GM23248 (cell line): Measurements from ENCODE around the gene MAPK8. TPM values are rescaled to one million over a fixed set of nuclear protein-coding genes. Genes with fewer than 3 reads are reported as not detected.

Source experiments
- DNase-seq: peaks from one replicate; pipeline ENCODE4 v3.0.0-alpha.2; 2015
- H2AFZ ChIP-seq: fragments of 200-600 bp; sonication (generic); 2 replicates; pipeline ENCODE4 v1.6.1; 2016; ENCODE audit warnings: antibody characterized with exemption
- H3F3A ChIP-seq: fragments of 200-600 bp; sonication (generic); 2 replicates; pipeline ENCODE4 v1.6.1; 2016; ENCODE audit warnings: mild to moderate bottlenecking, antibody characterized with exemption, mixed run types; ENCODE audit not compliant: insufficient read depth
- H3K27ac ChIP-seq: fragments of 200-600 bp; sonication (generic); 2 replicates; pipeline ENCODE4 v1.5.1; 2016; ENCODE audit warnings: mild to moderate bottlenecking
- H3K27me3 ChIP-seq: fragments of 200-600 bp; sonication (generic); replicated peaks from 2 replicates; pipeline ENCODE4 v1.6.1; 2016; ENCODE audit warnings: mild to moderate bottlenecking; ENCODE audit not compliant: insufficient read depth
- H3K36me3 ChIP-seq: fragments of 200-600 bp; sonication (generic); 2 replicates; pipeline ENCODE4 v1.6.1; 2016; ENCODE audit warnings: low read depth, mild to moderate bottlenecking
- H3K4me1 ChIP-seq: fragments of 200-600 bp; sonication (generic); 2 replicates; pipeline ENCODE4 v1.6.1; 2016; ENCODE audit warnings: mild to moderate bottlenecking; ENCODE audit not compliant: insufficient read depth
- H3K4me2 ChIP-seq: fragments of 200-600 bp; sonication (generic); one replicate; pipeline ENCODE4 v1.6.1; 2016; ENCODE audit warnings: mild to moderate bottlenecking; ENCODE audit not compliant: unreplicated experiment
- H3K4me3 ChIP-seq: fragments of 200-600 bp; sonication (generic); 2 replicates; pipeline ENCODE4 v1.5.1; 2016; ENCODE audit warnings: mild to moderate bottlenecking
- H3K79me2 ChIP-seq: fragments of 200-600 bp; sonication (generic); 2 replicates; pipeline ENCODE4 v1.6.1; 2016; ENCODE audit warnings: mild to moderate bottlenecking; ENCODE audit not compliant: insufficient read depth
- H3K9ac ChIP-seq: fragments of 200-600 bp; sonication (generic); 2 replicates; pipeline ENCODE4 v1.6.1; 2016; ENCODE audit warnings: mild to moderate bottlenecking
- H3K9me2 ChIP-seq: fragments of 200-600 bp; sonication (generic); 2 replicates; pipeline ENCODE4 v1.6.1; 2016; ENCODE audit warnings: mixed run types, mild to moderate bottlenecking, moderate library complexity; ENCODE audit not compliant: insufficient read depth
- H3K9me3 ChIP-seq: fragments of 200-600 bp; sonication (generic); one replicate; pipeline ENCODE4 v1.6.1; 2017; ENCODE audit warnings: low read depth
- H4K20me1 ChIP-seq: fragments of 200-600 bp; sonication (generic); 2 replicates; pipeline ENCODE4 v1.6.0; 2016; ENCODE audit not compliant: insufficient read depth
- EZH2 ChIP-seq: fragments of 200-600 bp; sonication (generic); IDR thresholded peaks from 2 replicates; pipeline ENCODE4 v1.6.1; 2018; ENCODE audit warnings: antibody characterized with exemption, mild to moderate bottlenecking; ENCODE audit not compliant: insufficient read depth, poor library complexity, severe bottlenecking
- EZH2phosphoT487 ChIP-seq: fragments of 200-600 bp; sonication (generic); IDR thresholded peaks from 2 replicates; pipeline ENCODE4 v1.6.1; 2018; ENCODE audit warnings: antibody characterized with exemption, moderate library complexity, mild to moderate bottlenecking, low read depth; ENCODE audit not compliant: insufficient read depth
- WGBS, 2 experiments: methylation state at CpG; one replicate each; pipeline ENCODE4 v1.1.6; 2015 to 2017; ENCODE audit warnings: low lambda C conversion rate in 2 of 2, low coverage in 1 of 2; ENCODE audit errors: missing lambda C conversion rate in 2 of 2; 5-methylcytosine and 5-hydroxymethylcytosine counted together
- in situ Hi-C: fragments of 300-500 bp; cut with MboI; formaldehyde crosslinking; loops from 2 replicates; pipeline ENCODE4 v1.15.0; 2020
- polyA plus RNA-seq: library from polyadenylated mRNA; unstranded; fragments of >200 nt; fragmentation: Nextera tagmentation; extraction: Ambion mirVana; gene quantifications from 2 replicates; pipeline ENCODE4 v1.2.1, GENCODE V29; 2016
- total RNA-seq: library from RNA; depleted of rRNA; stranded (reverse); fragments of >200 nt; shearing (Covaris generic); gene quantifications from 2 replicates; pipeline ENCODE4 v1.2.3, GENCODE V29; 2014; rRNA removed

Gene MAPK8
- total and polyA plus RNA-seq, 2 experiments from 2014 or later, result 44.4 to 78.7 TPM

GRCh38 chr10:48481385-48481784, 174.9 kb downstream of the MAPK8 start:
- no peaks in the 10 kb centered on the region; the same call in 1 of the 2 replicates for H3K36me3 ChIP-seq
- no peak overlapping the region for H3K9ac ChIP-seq
- H3K79me2 ChIP-seq, result peaks cover 72% of the 10 kb centered on the region
- 94 to 96% methylated on average over 2 of the region's 2 CpGs for WGBS, 2 experiments
- no peak for DNase-seq
- no peak overlapping the region for H3K4me3 ChIP-seq
- no peak overlapping the region for H3K27ac ChIP-seq
- H2AFZ ChIP-seq, result no peak overlapping the region
- no peaks in the 10 kb centered on the region for H3K9me3 ChIP-seq
- 0 out of 2 replicates have a peak, but pooled peaks cover 4% of the 10 kb centered on the region for H4K20me1 ChIP-seq
- no peak overlapping the region for H3K4me2 ChIP-seq
- in situ Hi-C loops, result no loop called here
- H3K27me3 ChIP-seq, result no peaks in the 10 kb centered on the region
- no peaks in the 10 kb centered on the region for H3K9me2 ChIP-seq
- TF ChIP-seq EZH2phosphoT487 (no peak), EZH2 (no peak)
- no peaks in the 10 kb centered on the region for H3K4me1 ChIP-seq
- H3F3A ChIP-seq, result 0 out of 2 replicates have a peak, but pooled peaks cover 22% of the 10 kb centered on the region

DNA sequence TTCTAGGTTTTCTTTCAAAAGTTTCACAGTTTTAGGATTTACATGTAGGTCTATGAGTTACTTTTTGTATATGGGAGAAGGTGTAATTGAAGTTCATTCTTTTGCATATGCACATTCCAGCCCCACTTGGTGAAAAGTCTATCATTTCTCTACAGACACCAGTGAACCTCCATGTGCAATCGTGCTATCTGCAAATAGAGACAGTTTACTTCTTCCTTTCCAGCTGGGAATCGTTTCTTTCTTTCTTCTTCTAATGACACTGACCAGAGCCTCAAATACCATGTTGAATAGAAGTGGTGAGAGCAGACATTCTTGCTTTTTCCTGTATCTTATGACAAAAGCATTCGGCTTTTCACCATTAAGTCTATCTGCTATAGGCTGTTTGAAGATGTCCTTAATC, 175.7 kb downstream of the MAPK8 start:
- no peaks in the 10 kb centered on the region for H3K27me3 ChIP-seq
- no peaks in the 10 kb centered on the region for H3K4me1 ChIP-seq
- no peak overlapping the region for H3K27ac ChIP-seq
- H3K36me3 ChIP-seq, result no peaks in the 10 kb centered on the region; the same call in 1 of the 2 replicates
- H4K20me1 ChIP-seq, result 0 out of 2 replicates have a peak, but pooled peaks cover 4% of the 10 kb centered on the region
- H3K9me3 ChIP-seq, result no peaks in the 10 kb centered on the region
- no peak overlapping the region for H3K9ac ChIP-seq
- no peak overlapping the region for H3K4me3 ChIP-seq
- H3K9me2 ChIP-seq, result no peaks in the 10 kb centered on the region
- no peak overlapping the region for H2AFZ ChIP-seq
- H3K79me2 ChIP-seq, result peaks cover 72% of the 10 kb centered on the region
- TF ChIP-seq EZH2phosphoT487 (no peak), EZH2 (no peak)
- DNase-seq, result no peak
- 56 to 60% methylated on average over 3 of the region's 3 CpGs for WGBS, 2 experiments
- no peak overlapping the region for H3K4me2 ChIP-seq
- 0 out of 2 replicates have a peak, but pooled peaks cover 20% of the 10 kb centered on the region for H3F3A ChIP-seq
- in situ Hi-C loops, result no loop called here

- Histone ChIP-seq H3K9ac (no peak overlapping the region), H3K4me1 (no peaks in the 10 kb centered on the region), H3K27ac (no peak overlapping the region), H3K9me3 (no peaks in the 10 kb centered on the region), H3K36me3 (no peaks in the 10 kb centered on the region; the same call in 1 of the 2 replicates), H3K79me2 (peaks cover 76% of the 10 kb centered on the region), H3K27me3 (no peaks in the 10 kb centered on the region), H3F3A (0 out of 2 replicates have a peak, but pooled peaks cover 16% of the 10 kb centered on the region), H3K4me2 (no peak overlapping the region), H4K20me1 (peaks cover 4% of the 10 kb centered on the region; the same call in 1 of the 2 replicates), H3K9me2 (no peaks in the 10 kb centered on the region), H3K4me3 (no peak overlapping the region), H2AFZ (no peak overlapping the region)
- WGBS, 2 experiments, result 84% methylated on average over 3 of the region's 3 CpGs
- no peak for TF ChIP-seq EZH2
- DNase-seq, result no peak
- in situ Hi-C loops, result no loop called here
Measured at GRCh38 chr10:48484911-48485310, 178.4 kb downstream of the MAPK8 start.

GRCh38 chr10:48485711-48486110, 179.2 kb downstream of the MAPK8 start:
- no peaks in the 10 kb centered on the region for H3K9me3 ChIP-seq
- no peak overlapping the region for H2AFZ ChIP-seq
- no peaks in the 10 kb centered on the region for H3K9me2 ChIP-seq
- TF ChIP-seq EZH2phosphoT487, result no peak
- TF ChIP-seq EZH2, result no peak
- peaks cover 81% of the 10 kb centered on the region for H3K79me2 ChIP-seq
- H3K4me3 ChIP-seq, result no peak overlapping the region
- H3K4me2 ChIP-seq, result no peak overlapping the region
- peaks cover 4% of the 10 kb centered on the region; the same call in 1 of the 2 replicates for H4K20me1 ChIP-seq
- DNase-seq, result no peak
- 0 out of 2 replicates have a peak, but pooled peaks cover 16% of the 10 kb centered on the region for H3F3A ChIP-seq
- H3K4me1 ChIP-seq, result no peaks in the 10 kb centered on the region
- no peak overlapping the region for H3K9ac ChIP-seq
- H3K36me3 ChIP-seq, result no peaks in the 10 kb centered on the region; the same call in 1 of the 2 replicates
- no peak overlapping the region for H3K27ac ChIP-seq
- H3K27me3 ChIP-seq, result no peaks in the 10 kb centered on the region
- in situ Hi-C loops, result no loop called here

DNA sequence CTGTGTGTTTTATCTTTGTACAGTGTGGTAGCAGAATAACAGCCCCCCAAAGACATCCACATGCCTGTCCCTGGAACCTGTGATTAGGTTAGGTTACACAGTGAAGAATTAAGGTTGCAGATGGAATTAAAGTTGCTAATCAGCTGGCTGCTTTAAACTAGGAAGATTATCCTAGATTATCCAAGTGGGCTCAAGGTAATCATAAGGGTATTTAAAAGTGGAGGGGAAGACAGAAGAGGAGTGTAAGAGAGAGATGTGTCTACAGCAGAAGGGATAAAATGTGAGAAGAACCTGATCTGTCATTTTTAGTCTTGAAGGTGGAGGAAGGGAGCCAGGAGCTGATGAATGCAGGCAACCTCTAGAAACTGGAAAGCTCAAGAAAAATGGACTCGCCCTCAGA, 180.8 kb downstream of the MAPK8 start:
- Histone ChIP-seq H3K9me2 (no peaks in the 10 kb centered on the region), H3K27ac (no peak overlapping the region), H3K9me3 (no peaks in the 10 kb centered on the region), H3K9ac (no peak overlapping the region), H2AFZ (no peak overlapping the region), H3K4me1 (no peaks in the 10 kb centered on the region), H3K4me2 (no peak overlapping the region), H3K79me2 (peaks cover 91% of the 10 kb centered on the region), H4K20me1 (peaks cover 4% of the 10 kb centered on the region; the same call in 1 of the 2 replicates), H3F3A (0 out of 2 replicates have a peak, but pooled peaks cover 16% of the 10 kb centered on the region), H3K4me3 (no peak overlapping the region), H3K27me3 (no peaks in the 10 kb centered on the region), H3K36me3 (no peaks in the 10 kb centered on the region; the same call in 1 of the 2 replicates)
- TF ChIP-seq EZH2phosphoT487, result no peak
- no peak for TF ChIP-seq EZH2
- no peak for DNase-seq
- in situ Hi-C loops, result no loop called here
- 100% methylated on average over 1 of the region's 1 CpG for WGBS, 2 experiments

Other genes with a start within 250 kb of the MAPK8 start
- gene FRMPD2, start 32.0 kb upstream of the MAPK8 start, total RNA-seq, result not detected in 2 replicates
- not detected in 2 replicates for gene FRMPD2, start 32.0 kb upstream of the MAPK8 start, polyA plus RNA-seq